Natural killer cell (primary cell): ENCODE results near the gene SMG6. TPM values are rescaled to one million over a fixed set of nuclear protein-coding genes. Genes with fewer than 3 reads are reported as not detected.

Source experiments
- ATAC-seq, 3 donors: fragments of 150-1000 bp in 2 of 3; fragments of 200-7000 bp in 1 of 3; cut with Tn5 transposase; 1 replicate in 1 of 3; 2 replicates in 2 of 3; pipeline ENCODE4 v1.10.0; 2021; ENCODE audit warnings: mild to moderate bottlenecking in 2 of 3, moderate library complexity in 2 of 3
- DNase-seq, 2 donors: peaks; one replicate each; pipeline versions ENCODE4 v3.0.0 to v3.0.0-alpha.2; 2013 to 2021; ENCODE audit warnings: mixed read lengths in 1 of 2
- H3K27ac ChIP-seq: one replicate; pipeline ENCODE4 v1.5.1; 2013; ENCODE audit warnings: mild to moderate bottlenecking, low read length
- H3K27me3 ChIP-seq: one replicate; pipeline ENCODE4 v1.6.1; 2013; ENCODE audit warnings: low read length; ENCODE audit not compliant: control insufficient read depth, insufficient read depth
- H3K36me3 ChIP-seq: one replicate; pipeline ENCODE4 v1.6.1; 2013; ENCODE audit warnings: low read length; ENCODE audit not compliant: control insufficient read depth, insufficient read depth
- H3K4me1 ChIP-seq: one replicate; pipeline ENCODE4 v1.6.1; 2013; ENCODE audit warnings: low read length; ENCODE audit not compliant: control insufficient read depth, insufficient read depth
- H3K4me3 ChIP-seq: one replicate; pipeline ENCODE4 v1.5.1; 2013; ENCODE audit warnings: low read length
- H3K9me3 ChIP-seq: one replicate; pipeline ENCODE4 v1.6.1; 2013; ENCODE audit warnings: low read length; ENCODE audit not compliant: control insufficient read depth, insufficient read depth
- H3K27ac Mint-ChIP-seq, 2 donors: one replicate each; pipeline ENCODE4 v1.8.0; 2022; ENCODE audit warnings: mild to moderate bottlenecking in 2 of 2, mixed read lengths in 2 of 2, moderate library complexity in 1 of 2
- H3K27me3 Mint-ChIP-seq, 2 donors: one replicate each; pipeline ENCODE4 v1.8.0; 2022; ENCODE audit warnings: low read depth in 2 of 2, mixed read lengths in 2 of 2
- H3K36me3 Mint-ChIP-seq: one replicate; pipeline ENCODE4 v1.8.0; 2022; ENCODE audit warnings: mixed read lengths
- H3K4me1 Mint-ChIP-seq, 2 donors: one replicate each; pipeline ENCODE4 v1.8.0; 2022; ENCODE audit warnings: mixed read lengths in 2 of 2
- H3K4me3 Mint-ChIP-seq: one replicate; pipeline ENCODE4 v1.8.0; 2022; ENCODE audit warnings: mild to moderate bottlenecking, moderate library complexity, mixed read lengths
- H3K9me3 Mint-ChIP-seq, 2 donors: one replicate each; pipeline ENCODE4 v1.8.0; 2022; ENCODE audit warnings: mixed read lengths in 2 of 2
- CTCF ChIP-seq: fragments of 200-600 bp; IDR thresholded peaks from one replicate; pipeline ENCODE4 v1.8.0; 2022; ENCODE audit warnings: antibody characterized with exemption
- WGBS: methylation state at CpG from one replicate; pipeline ENCODE4 v1.1.7; 2013; ENCODE audit warnings: missing lambda C conversion rate; ENCODE audit not compliant: insufficient coverage; 5-methylcytosine and 5-hydroxymethylcytosine counted together
- intact Hi-C: fragments of 100-400 bp; cut with micrococcal nuclease; formaldehyde crosslinking; loops from one replicate; pipeline ENCODE4 v1.14.2; 2022
- total RNA-seq, 4 donors: library from RNA; stranded (reverse); fragments of 120-200 nt in 1 of 4; gene quantifications; one replicate each; pipeline versions ENCODE4 v1.2.3 to v1.2.4, GENCODE V29; 2013 to 2022

Gene SMG6
- total RNA-seq, 3 donors from 2014 or later (not counting 1 experiment from before 2014, with no cell fraction given): 41.6 to 49.4 (median 48.2) TPM

- Mint-ChIP-seq H3K27ac (peak overlapping the region; percentile 96 to 99), H3K4me3 (peak overlapping the region; percentile 85), H3K9me3 (no peaks in the 10 kb centered on the region), H3K27me3 (no peaks in the 10 kb centered on the region), H3K36me3 (no peaks in the 10 kb centered on the region), H3K4me1 (peaks cover 74 to 77% of the 10 kb centered on the region in 2 donors)
- ATAC-seq: no peak
- DNase-seq: peak in 1 of 2 donors; percentile 42
- TF ChIP-seq CTCF: no peak
- intact Hi-C loops: no loop called here
- WGBS: 91% methylated on average over 10 of the region's 10 CpGs
- Histone ChIP-seq H3K27ac (peak overlapping the region; percentile 96), H3K4me3 (no peak overlapping the region), H3K4me1 (peaks cover 72% of the 10 kb centered on the region), H3K36me3 (no peaks in the 10 kb centered on the region), H3K9me3 (no peaks in the 10 kb centered on the region), H3K27me3 (no peaks in the 10 kb centered on the region)
These were observed 39.3 kb downstream of the SMG6 start for GRCh38 chr17:2264067-2264860.

GRCh38 chr17:2263183-2264066, 40.2 kb downstream of the SMG6 start:
- H3K4me1 Mint-ChIP-seq: peaks cover 81 to 84% of the 10 kb centered on the region in 2 donors
- Histone ChIP-seq H3K36me3 (no peaks in the 10 kb centered on the region), H3K4me3 (no peak overlapping the region), H3K9me3 (no peaks in the 10 kb centered on the region), H3K27me3 (no peaks in the 10 kb centered on the region), H3K27ac (peak overlapping the region; percentile 96), H3K4me1 (peaks cover 73% of the 10 kb centered on the region)
- 53% methylated on average over 2 of the region's 8 CpGs for WGBS
- no peaks in the 10 kb centered on the region for H3K9me3 Mint-ChIP-seq
- peak overlapping the region; percentile 85 for H3K4me3 Mint-ChIP-seq
- no peaks in the 10 kb centered on the region for H3K27me3 Mint-ChIP-seq
- intact Hi-C loops: no loop called here
- peak overlapping the region; percentile 96 to 99 for H3K27ac Mint-ChIP-seq
- ATAC-seq: no peak
- no peaks in the 10 kb centered on the region for H3K36me3 Mint-ChIP-seq
- peak in 1 of 2 donors; percentile 43 for DNase-seq
- no peak for TF ChIP-seq CTCF

- Histone ChIP-seq H3K27ac (peak overlapping the region; percentile 96), H3K9me3 (no peaks in the 10 kb centered on the region), H3K4me3 (no peak overlapping the region), H3K4me1 (peaks cover 65% of the 10 kb centered on the region), H3K27me3 (no peaks in the 10 kb centered on the region), H3K36me3 (no peaks in the 10 kb centered on the region)
- DNase-seq: no peak
- WGBS: 96% methylated on average over 1 of the region's 2 CpGs
- intact Hi-C loops: no loop called here
- no peak for TF ChIP-seq CTCF
- no peaks in the 10 kb centered on the region for H3K9me3 Mint-ChIP-seq
- ATAC-seq: no peak
- no peaks in the 10 kb centered on the region for H3K27me3 Mint-ChIP-seq
- H3K36me3 Mint-ChIP-seq: no peaks in the 10 kb centered on the region
- H3K27ac Mint-ChIP-seq: peak overlapping the region; percentile 96 to 99
- H3K4me1 Mint-ChIP-seq: peaks cover 79% of the 10 kb centered on the region in 2 donors
- no peak overlapping the region for H3K4me3 Mint-ChIP-seq
These were observed 41.4 kb downstream of the SMG6 start for GRCh38 chr17:2262135-2262587.
